ENCODE measurements around the gene EDC3. TPM values are rescaled to one million over a fixed set of nuclear protein-coding genes. Genes with fewer than 3 reads are reported as not detected.
"Not testable (repeated sequence)": the region's sequence is repeated elsewhere in the genome, so short reads cannot be mapped to it uniquely, and the experiment has no call there.

EDC3 gene
- polyA plus RNA-seq, 1 donor: 23.7 TPM

GRCh38 chr15:74610302-74610951 lies 85.4 kb downstream of the EDC3 start:
- no peak for DNase-seq (ENCODE audit: low read depth)

GRCh38 chr15:74609938-74610301 lies 85.9 kb downstream of the EDC3 start:
- no peak for DNase-seq (ENCODE audit: low read depth)

GRCh38 chr15:74608786-74609185 lies 87.0 kb downstream of the EDC3 start:
- DNase-seq (ENCODE audit: low read depth): no peak

GRCh38 chr15:74605795-74606150 lies 90.1 kb downstream of the EDC3 start:
- DNase-seq (ENCODE audit: low read depth): no peak

- no peak for DNase-seq (ENCODE audit: low read depth)
These were observed 90.6 kb downstream of the EDC3 start for GRCh38 chr15:74604983-74605794.

GRCh38 chr15:74603789-74604705 lies 91.8 kb downstream of the EDC3 start:
- DNase-seq (ENCODE audit: low read depth): no peak

GRCh38 chr15:74603026-74603788 lies 92.6 kb downstream of the EDC3 start:
- no peak for DNase-seq (ENCODE audit: low read depth)

- no peak for DNase-seq (ENCODE audit: low read depth)
These were observed 96.7 kb downstream of the EDC3 start for GRCh38 chr15:74599156-74599555.

- peak; percentile 65 for DNase-seq (ENCODE audit: low read depth)
These were observed 97.5 kb downstream of the EDC3 start for GRCh38 chr15:74598126-74598842.

- not testable (repeated sequence) for DNase-seq (ENCODE audit: low read depth)
These were observed 98.6 kb downstream of the EDC3 start for GRCh38 chr15:74597146-74597705.

- not testable (repeated sequence) for DNase-seq (ENCODE audit: low read depth)
These were observed 99.1 kb downstream of the EDC3 start for GRCh38 chr15:74596736-74597135.

GRCh38 chr15:74595271-74595670 lies 100.6 kb downstream of the EDC3 start:
- no peak for DNase-seq (ENCODE audit: low read depth)

GRCh38 chr15:74594455-74594854 lies 101.4 kb downstream of the EDC3 start:
- no peak for DNase-seq (ENCODE audit: low read depth)

GRCh38 chr15:74593122-74593521 lies 102.7 kb downstream of the EDC3 start:
- DNase-seq (ENCODE audit: low read depth): no peak

- DNase-seq (ENCODE audit: low read depth): no peak
These were observed 103.6 kb downstream of the EDC3 start for GRCh38 chr15:74592222-74592621.

GRCh38 chr15:74589826-74590225 lies 106.0 kb downstream of the EDC3 start:
- no peak for DNase-seq (ENCODE audit: low read depth)

- no peak for DNase-seq (ENCODE audit: low read depth)
These were observed 110.0 kb downstream of the EDC3 start for GRCh38 chr15:74585857-74586256.

- DNase-seq (ENCODE audit: low read depth): no peak
These were observed 110.6 kb downstream of the EDC3 start for GRCh38 chr15:74585191-74585590.

GRCh38 chr15:74584779-74585178 lies 111.0 kb downstream of the EDC3 start:
- no peak for DNase-seq (ENCODE audit: low read depth)

- no peak for DNase-seq (ENCODE audit: low read depth)
These were observed 111.6 kb downstream of the EDC3 start for GRCh38 chr15:74584204-74584603.

All from forelimb muscle (tissue), 1 donor.